Stromal cell of bone marrow (primary cell): ENCODE data around the gene SPEN.
"Not testable (repeated sequence)": the region's sequence is repeated elsewhere in the genome, so short reads cannot be mapped to it uniquely, and the experiment has no call there.

Experiments
- DNase-seq: peaks from one replicate; pipeline ENCODE4 v3.0.0-alpha.2; 2012; ENCODE audit warnings: low read depth

The SPEN gene

DNA sequence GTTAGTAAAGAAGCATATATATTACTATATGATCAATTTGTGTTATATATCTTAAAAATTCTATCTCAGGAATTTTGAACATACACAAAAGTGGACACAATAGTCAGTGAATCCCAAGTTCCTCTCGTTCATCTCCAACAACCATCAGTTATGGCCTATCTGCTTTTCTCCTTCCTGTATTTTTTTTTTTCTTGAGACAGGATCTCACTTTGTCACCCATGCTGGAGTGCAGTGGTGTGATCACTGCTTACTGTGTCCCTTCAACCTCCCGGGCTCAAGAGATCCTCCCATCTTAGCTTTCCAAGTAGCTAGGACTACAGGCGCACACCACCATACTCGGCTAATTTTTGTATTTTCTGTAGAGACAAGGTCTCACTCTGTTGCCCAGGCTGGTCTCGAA, 9.4 kb downstream of the SPEN start:
- DNase-seq: no peak

DNA sequence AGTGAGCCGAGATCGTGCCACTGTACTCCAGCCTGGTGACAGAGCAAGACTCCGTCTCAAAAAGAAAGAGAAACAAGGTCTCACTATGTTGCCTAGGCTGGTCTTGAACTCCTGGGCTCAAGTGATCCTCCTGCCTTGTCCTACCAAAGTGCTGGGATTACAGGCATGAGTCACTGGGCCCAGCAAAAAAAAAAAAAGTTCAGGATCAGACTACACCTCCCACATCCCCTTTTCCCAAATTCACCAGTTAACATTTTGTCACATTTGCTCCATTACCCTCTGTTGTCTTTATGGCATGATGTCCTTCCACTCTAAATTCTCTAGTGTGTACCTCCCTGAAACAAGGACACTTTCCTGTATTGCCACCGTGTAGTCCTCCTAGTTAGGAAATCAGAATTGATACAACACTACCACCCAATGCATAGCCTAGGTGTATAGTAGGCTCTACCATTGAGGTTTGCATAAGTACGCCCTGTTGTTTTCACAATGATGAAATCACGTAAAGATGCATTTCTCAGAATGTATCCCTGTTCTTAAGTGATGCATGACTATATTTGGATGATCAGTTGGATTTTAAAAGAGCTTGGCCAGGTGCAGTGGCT, 10.7 kb downstream of the SPEN start:
- no peak for DNase-seq

DNA sequence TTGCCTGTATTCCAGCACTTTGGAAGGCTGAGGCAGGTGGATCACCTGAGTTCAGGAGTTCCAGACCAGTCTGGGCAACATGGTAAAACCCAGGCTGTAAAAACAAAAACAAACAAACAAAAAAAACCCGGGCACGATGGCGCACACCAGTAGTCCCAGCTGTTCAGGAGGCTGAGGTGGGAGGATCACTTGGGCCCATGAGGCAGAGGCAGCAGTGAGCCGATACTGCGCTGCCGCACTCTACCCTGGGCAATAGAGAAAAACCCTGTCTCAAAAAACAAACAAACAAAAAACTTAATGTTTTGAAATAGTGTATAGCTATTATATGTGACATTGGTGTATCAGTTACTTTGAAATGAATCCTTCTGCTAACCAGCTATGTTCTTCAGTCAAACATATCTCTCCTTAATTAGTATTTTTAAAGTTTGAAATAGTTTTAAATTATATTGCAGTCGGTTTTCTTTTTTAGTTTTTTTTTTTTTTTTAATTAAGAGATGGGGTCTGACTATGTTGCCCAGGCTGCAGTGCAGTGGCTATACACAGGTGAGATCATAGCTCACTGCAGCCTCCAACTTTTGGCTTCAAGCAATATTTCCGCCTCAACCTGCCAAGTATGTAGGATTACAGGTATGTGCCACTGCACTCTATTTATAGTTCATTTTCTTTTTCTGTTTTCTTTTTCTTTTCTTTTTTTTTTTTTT, 11.3 kb downstream of the SPEN start:
- DNase-seq: no peak

DNA sequence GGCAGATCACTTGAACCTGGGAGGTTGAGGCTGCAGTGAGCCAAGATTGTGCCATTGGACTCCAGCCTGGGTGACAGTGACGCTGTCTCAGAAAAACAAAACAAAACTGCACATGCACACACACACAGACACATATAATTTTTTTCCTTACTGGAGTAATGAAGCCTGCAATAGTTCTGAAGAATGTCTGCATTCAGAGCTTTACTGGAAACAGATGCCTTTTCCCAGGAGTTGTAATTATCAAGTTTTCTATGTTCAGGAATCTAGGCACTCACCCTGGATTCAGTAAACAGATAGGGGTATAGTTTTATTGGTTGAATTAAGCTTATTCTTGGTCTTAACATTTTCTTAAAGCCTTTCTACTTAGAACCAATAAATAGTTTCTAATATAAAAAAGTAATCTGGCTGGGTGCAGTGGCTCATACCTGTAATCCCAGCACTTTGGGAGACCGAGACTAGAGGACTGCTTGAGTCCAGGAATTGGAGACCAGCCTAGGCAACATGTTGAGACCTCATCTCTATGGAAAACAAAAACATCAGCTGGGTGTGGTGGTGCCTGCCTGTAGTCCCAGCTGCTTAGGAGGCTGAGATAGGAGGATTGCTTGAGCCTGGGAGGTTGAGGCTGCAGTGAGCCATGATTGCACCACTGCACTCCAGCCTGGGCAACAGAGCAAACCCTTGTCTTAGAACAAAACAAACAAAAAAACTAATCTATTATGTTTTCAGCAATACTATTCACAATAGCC, 15.8 kb downstream of the SPEN start:
- DNase-seq: no peak

DNA sequence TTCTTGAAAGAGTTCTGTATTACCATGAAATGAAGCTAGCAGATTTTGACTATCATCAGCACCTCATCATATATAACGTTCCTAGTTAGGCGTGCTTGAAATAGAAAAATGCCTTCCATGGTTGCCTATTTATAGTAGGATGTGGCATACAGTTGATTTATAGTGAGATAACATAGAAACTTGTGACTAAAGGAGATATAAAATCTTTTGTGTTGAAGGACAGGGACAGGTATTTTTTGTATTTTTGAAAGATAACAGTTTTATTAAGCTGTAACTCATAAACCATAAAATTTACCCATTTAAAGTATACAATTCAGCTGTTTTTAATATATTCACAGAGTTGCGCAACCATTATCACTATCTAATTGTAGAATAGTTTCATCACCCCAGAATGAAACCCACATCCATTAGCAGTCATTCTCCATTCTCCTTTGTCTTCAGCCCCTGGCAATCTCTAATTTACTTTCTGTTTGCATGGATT, 19.3 kb downstream of the SPEN start:
- DNase-seq: no peak

DNA sequence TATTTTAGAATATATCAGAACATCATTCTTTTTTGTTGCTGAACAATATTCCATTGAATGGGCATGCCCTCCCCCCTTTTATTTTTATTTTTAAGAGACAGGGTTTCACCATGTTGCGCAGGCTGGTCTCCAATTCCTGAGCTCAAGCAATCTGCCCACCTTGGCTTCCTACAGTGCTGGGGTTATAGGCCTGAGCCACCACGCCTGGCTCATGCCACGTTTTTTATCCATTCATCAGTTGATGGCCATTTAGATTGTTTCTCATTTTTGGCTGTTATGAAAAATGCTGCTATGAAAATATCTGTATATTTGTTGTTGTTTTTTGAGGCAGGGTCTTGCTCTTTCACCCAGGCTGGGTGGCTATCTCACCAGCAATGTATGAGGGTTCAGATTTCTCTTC, 19.8 kb downstream of the SPEN start:
- no peak for DNase-seq

DNA sequence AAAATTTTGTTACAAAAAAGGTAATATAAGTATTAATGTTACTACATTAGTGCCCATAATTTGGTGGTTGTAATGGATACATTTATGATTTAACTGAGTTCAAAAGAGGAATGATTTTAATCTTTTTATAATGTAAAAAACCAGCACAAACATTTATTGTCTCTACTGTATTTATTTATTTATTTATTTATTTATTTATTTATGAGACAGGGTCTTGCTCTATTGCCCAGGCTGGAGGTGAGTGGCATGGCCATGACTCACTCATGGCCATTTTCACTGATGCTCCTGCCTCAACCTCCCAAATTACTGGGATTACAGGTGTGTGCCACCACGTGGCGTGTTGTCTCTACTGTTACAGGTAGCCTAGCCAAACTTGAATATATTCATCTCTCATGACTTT, 21.9 kb downstream of the SPEN start:
- no peak for DNase-seq

DNA sequence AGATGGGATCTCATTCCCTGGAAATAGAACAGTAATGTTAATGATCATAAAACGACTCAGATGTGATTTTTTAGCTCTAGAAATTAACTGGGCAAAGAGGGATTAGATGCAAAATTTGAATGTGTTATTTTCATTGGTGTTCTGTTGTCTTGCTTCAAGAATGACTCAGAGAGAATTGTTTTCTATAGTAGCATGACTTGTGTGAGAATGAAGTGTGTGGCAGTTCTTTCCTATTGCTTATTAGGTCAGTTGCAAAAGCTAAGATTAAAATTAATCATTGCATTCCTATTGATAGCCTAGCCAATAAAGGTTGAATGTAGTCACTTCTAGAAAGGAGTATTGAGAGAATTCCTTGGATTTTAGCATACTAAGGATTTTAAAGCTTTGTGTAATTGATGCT, 22.9 kb downstream of the SPEN start:
- DNase-seq: no peak

DNA sequence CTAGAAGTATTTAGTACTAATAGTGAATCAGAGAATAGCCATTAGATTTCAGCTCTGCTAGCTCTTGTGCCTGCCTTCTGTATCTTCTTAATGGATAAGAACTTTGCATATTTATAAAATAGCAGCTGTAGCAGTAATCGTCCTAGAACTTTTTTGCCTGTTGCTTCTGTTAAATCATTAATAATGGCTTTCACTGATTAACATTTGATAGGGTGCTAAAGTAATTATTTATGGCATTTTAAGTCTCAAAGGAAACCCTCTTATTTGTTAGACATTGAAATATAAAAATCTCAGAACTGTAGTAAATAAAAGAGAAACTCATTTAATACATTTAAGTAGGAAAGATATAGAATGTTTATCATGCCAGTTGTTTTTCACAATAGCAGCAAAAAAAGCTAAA, 27.0 kb downstream of the SPEN start:
- no peak for DNase-seq

DNA sequence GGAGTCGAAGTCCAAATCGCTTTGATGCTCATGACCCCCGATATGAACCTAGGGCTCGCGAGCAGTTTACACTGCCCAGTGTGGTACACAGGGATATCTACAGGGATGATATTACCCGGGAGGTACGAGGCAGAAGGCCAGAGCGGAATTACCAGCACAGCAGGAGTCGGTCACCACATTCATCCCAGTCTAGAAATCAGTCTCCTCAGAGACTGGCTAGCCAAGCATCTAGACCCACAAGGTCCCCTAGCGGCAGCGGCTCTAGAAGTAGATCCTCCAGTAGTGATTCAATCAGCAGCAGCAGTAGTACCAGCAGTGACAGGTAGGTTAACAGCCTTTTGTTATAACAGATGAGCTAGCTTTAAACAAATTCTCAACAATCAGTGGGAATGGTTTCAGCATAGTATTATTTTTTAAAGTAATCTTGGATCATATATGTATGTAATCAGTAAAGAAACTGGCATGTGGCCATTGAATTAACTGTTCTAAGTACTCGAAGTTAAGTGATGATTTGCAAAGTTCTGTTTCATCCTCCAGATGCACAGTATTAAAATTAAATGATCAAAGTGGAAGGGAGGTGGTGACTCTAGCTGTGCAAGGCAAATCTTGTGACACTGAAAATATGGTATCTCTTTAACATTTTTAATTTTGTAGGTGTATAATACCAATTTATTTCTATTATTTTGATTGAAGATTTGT, 29.0 kb downstream of the SPEN start:
- no peak for DNase-seq

DNA sequence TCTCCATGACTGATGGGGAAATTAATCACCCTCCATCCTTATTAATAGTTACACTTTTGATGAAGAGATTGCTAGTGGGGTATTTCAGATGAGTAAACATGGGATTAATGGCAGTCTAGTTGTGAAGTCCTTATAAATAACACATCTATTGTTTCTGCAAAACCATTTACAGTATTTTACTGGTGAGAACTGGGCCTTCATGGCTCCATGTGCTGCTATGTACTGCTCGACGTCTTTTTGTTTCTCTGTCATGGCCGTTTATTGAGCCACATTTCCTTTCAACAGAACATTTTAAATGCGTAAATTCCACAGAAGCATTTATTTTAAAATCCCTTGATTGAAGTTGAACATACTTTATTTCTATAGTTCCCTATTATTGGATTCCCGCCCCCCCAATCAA, 34.5 kb downstream of the SPEN start:
- no peak for DNase-seq

DNA sequence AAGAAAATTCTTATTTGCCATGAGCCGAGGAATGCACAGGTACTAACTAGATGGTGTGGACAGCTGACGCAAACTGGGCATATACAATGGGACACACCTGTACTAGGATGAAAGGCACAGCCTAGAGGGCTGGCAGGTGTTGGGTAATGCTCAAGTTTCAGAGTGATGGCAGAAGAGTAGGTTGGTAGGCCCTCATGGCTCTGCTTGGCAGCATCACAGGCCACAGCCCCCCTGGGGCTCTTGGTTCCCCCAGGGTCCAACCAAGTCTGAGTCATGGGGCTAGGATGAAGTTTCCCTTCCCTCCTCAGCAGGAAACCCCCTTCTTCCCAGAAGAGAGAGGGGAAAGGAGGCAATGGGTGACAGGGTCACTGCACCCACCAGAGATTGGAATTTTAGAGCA, 35.2 kb downstream of the SPEN start:
- DNase-seq: no peak

DNA sequence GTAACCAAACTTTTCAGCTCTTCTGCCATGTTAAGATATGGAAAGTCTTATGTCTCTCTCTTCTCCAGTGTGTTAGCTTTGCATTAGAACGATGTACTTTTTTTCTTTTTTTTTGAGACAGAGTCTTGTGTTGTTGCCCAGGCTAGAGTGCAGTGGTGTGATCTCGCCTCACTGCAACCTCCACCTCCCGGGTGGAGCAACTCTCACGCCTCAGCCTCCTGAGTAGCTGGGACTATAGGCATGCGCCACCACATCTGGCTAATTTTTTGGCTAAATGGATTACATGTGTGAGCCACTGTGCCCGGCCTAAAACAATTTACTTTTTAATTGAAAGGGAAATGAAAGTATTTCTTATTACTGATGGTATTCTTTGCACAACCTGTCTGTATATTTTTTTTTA, 35.8 kb downstream of the SPEN start:
- no peak for DNase-seq

DNA sequence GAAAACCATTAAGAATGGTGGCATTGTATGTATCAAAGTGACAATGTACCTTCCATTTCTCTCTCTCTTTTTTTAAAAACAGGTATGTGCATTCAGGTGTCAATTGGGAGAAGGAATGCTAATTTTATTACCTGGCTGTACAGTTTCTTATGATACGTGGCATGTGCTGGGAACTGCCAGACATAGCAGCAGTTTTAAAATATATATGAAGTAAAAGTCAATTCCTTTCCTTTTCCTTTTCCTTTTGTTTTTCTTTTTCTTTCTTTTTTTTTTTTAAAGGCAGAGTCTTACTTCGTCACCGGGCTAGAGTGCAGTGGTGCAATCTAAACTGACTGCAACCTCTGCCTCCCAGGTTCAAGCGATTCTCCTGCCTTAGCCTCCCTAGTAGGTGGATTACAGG, 37.0 kb downstream of the SPEN start:
- DNase-seq: no peak

DNA sequence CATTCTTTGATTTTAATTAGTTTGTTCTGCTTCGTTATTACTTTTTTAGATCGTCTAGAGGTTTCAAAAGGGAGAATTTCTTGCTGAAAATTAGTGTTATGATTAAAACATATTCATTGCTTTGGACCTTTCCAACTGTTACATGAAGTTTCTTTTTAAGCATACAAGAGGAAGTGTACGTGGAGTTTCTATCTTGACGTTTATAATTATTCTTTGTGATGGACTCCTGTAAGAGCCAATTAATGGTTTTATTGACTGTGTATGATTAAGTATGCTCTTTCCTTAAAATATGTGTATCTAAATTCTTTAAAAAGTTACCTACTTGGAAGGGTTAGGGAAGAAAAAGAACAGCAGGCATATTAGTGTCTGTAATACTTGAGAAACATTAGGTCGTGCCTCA, 37.8 kb downstream of the SPEN start:
- no peak for DNase-seq

DNA sequence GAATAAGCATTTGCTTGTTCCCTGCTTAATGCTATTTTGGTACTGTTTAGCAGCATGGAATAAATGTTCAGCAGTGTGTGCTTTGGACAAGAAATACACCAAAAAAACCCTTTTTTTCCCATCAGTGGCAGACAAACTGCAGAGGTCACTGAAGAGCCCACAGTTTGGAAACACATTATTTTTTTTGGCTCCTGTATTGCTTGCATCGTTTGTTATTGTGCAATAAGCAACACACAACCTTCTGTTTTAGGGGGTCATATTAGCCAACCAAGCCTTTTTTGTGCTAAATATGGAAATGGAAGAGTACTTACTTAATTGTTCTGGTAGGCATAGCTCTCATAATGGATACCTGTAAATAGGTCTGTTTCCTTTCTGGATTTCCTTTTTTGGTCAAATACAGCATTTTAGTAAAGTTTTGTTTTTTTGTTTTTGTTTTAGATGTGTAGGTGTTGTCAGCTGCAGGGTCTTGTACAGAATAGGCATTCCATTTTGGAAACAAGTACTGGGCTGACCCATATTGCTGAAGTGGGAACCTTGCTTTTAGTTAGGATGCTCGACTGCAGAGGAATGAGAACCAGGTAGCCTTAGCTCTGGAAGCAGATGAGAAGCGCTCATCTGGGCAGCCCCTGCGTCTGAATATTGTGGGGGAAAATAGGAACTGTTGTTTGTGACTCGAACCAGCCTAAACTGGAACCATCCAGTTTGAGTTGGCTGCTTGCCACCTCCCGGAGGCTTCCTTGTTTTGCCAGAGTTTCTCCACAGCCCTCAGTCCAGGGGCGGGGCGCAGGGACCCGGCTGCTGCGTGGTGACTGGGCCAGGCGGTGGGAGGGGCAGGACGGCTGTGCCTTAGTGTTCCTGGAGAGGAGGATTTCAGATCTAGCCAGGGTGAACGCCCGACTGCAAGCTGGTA, 38.4 kb downstream of the SPEN start:
- DNase-seq: peak; percentile 86

DNA sequence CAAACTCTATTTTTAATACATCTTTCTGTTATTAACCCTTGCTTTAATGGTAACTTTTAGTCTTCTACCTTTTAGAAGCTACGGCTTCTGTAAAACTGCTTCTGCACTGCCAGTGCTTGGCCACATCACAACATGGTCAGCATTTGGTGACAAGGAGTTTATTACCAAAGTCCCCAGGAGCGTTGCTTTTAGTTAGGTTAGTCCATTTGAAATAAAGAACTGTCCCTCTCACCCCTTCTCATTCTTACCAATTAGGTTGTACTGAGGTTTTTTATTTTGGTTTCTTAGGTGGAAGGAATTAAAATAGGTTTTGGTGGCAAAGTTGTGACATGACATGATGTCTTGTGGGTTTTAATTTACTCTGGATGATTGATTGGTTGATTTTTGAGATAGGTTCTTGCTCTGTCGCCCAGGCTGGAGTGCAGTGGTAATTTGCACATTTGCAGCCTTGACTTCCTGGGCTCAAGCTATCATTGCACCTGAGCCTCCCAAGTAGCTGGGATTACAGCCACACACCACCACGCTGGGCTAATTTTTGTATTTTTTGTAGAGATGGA, 39.2 kb downstream of the SPEN start:
- no peak for DNase-seq

DNA sequence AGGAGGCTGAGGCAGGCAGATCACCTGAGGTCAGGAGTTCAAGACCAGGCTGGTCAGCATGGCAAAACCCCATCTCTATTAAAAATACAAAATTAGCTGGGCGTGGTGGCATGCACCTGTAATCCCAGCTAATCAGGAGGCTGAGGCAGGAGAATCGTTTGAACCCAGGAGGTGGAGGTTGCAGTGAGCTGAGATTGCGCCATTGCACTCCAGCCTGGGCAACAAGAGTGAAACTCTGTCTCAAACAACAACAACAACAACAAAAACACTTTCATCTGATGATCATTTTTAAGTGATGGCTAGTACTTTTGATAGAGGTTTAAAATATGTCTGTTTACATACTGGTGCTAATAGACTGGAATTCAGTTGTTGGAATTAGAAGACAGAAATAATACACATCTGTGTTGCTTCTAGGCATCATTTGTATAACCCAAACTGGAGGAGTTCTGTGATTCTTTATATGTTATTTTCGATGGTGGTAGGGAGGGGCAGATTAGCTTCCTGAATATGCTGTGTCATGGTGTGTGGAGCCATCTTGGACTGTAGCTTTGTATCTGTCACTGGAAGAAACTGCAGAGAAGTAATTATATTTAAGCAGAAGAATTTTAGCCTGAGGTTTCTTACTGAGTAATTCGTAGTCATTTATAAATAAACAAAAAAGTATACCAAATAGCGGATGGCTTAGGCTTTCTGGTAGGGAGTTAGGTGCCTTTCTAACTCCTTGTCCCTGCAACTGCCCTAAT, 45.5 kb downstream of the SPEN start:
- DNase-seq: peak; percentile 31

DNA sequence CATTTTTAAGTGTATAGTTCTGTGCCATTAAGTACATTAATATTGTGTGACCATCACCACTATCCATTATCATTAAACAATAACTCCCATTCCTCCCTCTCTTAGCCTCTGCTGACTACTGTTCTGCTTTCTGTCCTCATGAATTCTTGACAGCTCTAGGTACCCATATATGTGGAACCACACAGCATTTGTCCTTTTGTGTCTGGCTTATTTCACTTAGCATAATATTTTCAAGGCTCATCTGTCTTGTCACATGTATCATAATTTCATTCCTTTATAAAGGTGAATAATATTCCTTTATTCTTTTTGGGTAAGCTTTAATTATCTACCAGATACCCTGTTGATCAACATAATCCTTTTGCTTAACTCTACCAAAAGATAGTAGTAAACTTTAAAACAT, 47.7 kb downstream of the SPEN start:
- no peak for DNase-seq

DNA sequence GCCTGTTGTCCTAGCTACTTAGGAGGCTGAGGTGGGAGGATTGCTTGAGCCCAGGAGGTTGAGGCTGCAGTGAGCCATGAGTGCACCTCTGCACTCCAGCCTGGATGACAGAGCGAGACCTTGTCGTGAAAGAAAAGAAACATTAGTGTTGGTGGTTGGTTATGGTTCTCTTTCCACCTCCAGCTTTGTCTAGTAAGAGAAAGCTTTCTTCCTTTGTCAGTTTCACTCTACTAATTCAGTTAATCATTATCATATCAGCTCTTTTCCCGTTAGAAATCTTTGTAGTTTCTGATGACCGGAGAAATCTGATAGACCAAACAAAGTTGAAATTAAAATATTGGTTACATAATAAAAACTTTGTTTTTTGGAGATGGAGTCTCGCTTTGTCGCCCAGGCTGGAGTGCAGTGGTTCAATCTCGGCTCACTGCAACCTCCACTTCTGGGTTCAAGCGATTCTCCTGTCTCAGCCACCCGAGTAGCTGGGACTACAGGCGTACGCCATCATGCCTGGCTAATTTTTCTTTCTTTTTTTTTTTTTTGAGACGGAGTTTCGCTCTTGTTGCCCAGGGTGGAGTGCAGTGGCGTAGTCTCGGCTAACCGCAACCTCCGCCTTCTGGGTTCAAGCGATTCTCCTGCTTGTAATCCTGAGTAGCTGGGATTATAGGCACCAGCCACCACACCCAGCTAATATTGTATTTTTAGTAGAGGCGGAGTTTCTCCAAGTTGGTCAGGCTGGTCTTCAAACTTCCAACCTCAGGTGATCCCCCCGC, 49.5 kb downstream of the SPEN start:
- not testable (repeated sequence) for DNase-seq
